Measurements from ENCODE around the gene MCOLN3.

- TF ChIP-seq CTCF (conservative IDR thresholded peaks at IDR 0.05) (peak; percentile 19), ZFX (IDR thresholded peaks at IDR 0.05) (no peak)
These were observed 20.9 kb downstream of the MCOLN3 start for GRCh38 chr1:85027242-85027983.

Measured in C4-2B (cell line).